Prostate gland (tissue), 2 donors: ENCODE data around the gene CHST11. TPM values are rescaled to one million over a fixed set of nuclear protein-coding genes. Genes with fewer than 3 reads are reported as not detected.

ENCODE experiments used
- DNase-seq: peaks from one replicate; pipeline ENCODE4 v3.0.0-alpha.2; 2019; ENCODE audit warnings: low spot score
- H3K27ac ChIP-seq, 2 donors: fragments of 200-600 bp; sonication (generic); 2 replicates each; pipeline ENCODE4 v1.5.1; 2017 to 2019
- H3K27me3 ChIP-seq: fragments of 200-600 bp; sonication (generic); replicated peaks from 2 replicates; pipeline ENCODE4 v1.5.1; 2019; ENCODE audit not compliant: insufficient read depth
- H3K36me3 ChIP-seq, 2 donors: fragments of 200-600 bp; sonication (generic); 1 replicate in 1 of 2; 2 replicates in 1 of 2; pipeline versions ENCODE4 v1.5.1 to v1.8.1; 2017 to 2019
- H3K4me1 ChIP-seq: fragments of 200-600 bp; sonication (generic); replicated peaks from 2 replicates; pipeline ENCODE4 v1.5.1; 2019
- H3K4me3 ChIP-seq, 2 donors: fragments of 200-600 bp; sonication (generic); 2 replicates each; pipeline ENCODE4 v1.5.1; 2017 to 2019
- H3K9me3 ChIP-seq: fragments of 200-600 bp; sonication (generic); 2 replicates; pipeline ENCODE4 v1.5.1; 2017
- CTCF ChIP-seq, 4 experiments: fragments of 200-600 bp in 2 of 4; fragments of 450-650 bp in 2 of 4; sonication (generic) in 2 of 4; IDR thresholded peaks; 1 replicate in 3 of 4; 2 replicates in 1 of 4; pipeline ENCODE4 v1.5.1; 2016 to 2019; ENCODE audit warnings: antibody characterized with exemption in 4 of 4, mild to moderate bottlenecking in 2 of 4, moderate library complexity in 2 of 4
- POLR2A ChIP-seq: fragments of 450-650 bp; IDR thresholded peaks from one replicate; pipeline ENCODE4 v1.6.1; 2016; ENCODE audit warnings: antibody characterized with exemption, mild to moderate bottlenecking
- POLR2AphosphoS5 ChIP-seq: sonication (generic); formaldehyde crosslinking; IDR thresholded peaks from one replicate; pipeline ENCODE4 v1.6.1; 2017; ENCODE audit warnings: antibody characterized with exemption
- WGBS: methylation state at CpG from one replicate; pipeline ENCODE4 v1.1.5; 2018; 5-methylcytosine and 5-hydroxymethylcytosine counted together
- intact Hi-C: fragments of 100-400 bp; cut with DNase I; formaldehyde crosslinking; loops from one replicate; pipeline ENCODE4 v1.14.2; 2022
- total RNA-seq, 2 donors: library from RNA; depleted of rRNA; stranded (reverse); fragments of >200 nt; gene quantifications; one replicate each; pipeline ENCODE4 v1.1.0, GENCODE V29; 2016

CHST11 gene
- total RNA-seq, 2 donors from 2014 or later = 10.4 to 25.4 TPM

GRCh38 chr12:104713444-104713843 is 256.7 kb downstream of the CHST11 start:
- H3K36me3 ChIP-seq = no peaks in the 10 kb centered on the region
- no peaks in the 10 kb centered on the region for H3K4me1 ChIP-seq
- H3K9me3 ChIP-seq = no peaks in the 10 kb centered on the region
- no peak overlapping the region for H3K4me3 ChIP-seq
- H3K27ac ChIP-seq = no peak overlapping the region
- WGBS = 67% methylated on average over 8 of the region's 8 CpGs
- intact Hi-C loops = no loop called here
- TF ChIP-seq POLR2A (no peak), POLR2AphosphoS5 (no peak)
- DNase-seq = no peak
- no peaks in the 10 kb centered on the region for H3K27me3 ChIP-seq

- Histone ChIP-seq H3K27ac (no peak overlapping the region), H3K27me3 (no peaks in the 10 kb centered on the region), H3K36me3 (no peaks in the 10 kb centered on the region), H3K9me3 (no peaks in the 10 kb centered on the region), H3K4me3 (no peak overlapping the region), H3K4me1 (no peaks in the 10 kb centered on the region)
- DNase-seq = no peak
- intact Hi-C loops = no loop called here
- TF ChIP-seq POLR2A (no peak), CTCF (IDR thresholded peaks at IDR 0.05) (no peak), POLR2AphosphoS5 (no peak)
- WGBS = 97% methylated on average over 6 of the region's 6 CpGs
Observed at GRCh38 chr12:104714369-104714768, 257.6 kb downstream of the CHST11 start.

GRCh38 chr12:104716172-104716571 is 259.4 kb downstream of the CHST11 start:
- Histone ChIP-seq H3K27me3 (no peaks in the 10 kb centered on the region), H3K9me3 (no peaks in the 10 kb centered on the region), H3K4me3 (no peak overlapping the region), H3K4me1 (no peaks in the 10 kb centered on the region), H3K27ac (no peak overlapping the region), H3K36me3 (no peaks in the 10 kb centered on the region)
- intact Hi-C loops = no loop called here
- TF ChIP-seq POLR2A (no peak), POLR2AphosphoS5 (no peak), CTCF (IDR thresholded peaks at IDR 0.05) (no peak)
- no peak for DNase-seq
- whole genome bisulfite sequencing = 89% methylated on average over 7 of the region's 7 CpGs

- no peaks in the 10 kb centered on the region for H3K4me1 ChIP-seq
- intact Hi-C loops = no loop called here
- no peak overlapping the region for H3K4me3 ChIP-seq
- no peaks in the 10 kb centered on the region for H3K27me3 ChIP-seq
- no peak for DNase-seq
- no peaks in the 10 kb centered on the region for H3K9me3 ChIP-seq
- 33% methylated on average over 11 of the region's 11 CpGs for WGBS
- TF ChIP-seq POLR2AphosphoS5 = no peak
- no peak for TF ChIP-seq POLR2A
- no peak for TF ChIP-seq CTCF (IDR thresholded peaks at IDR 0.05)
- H3K36me3 ChIP-seq = no peaks in the 10 kb centered on the region
- H3K27ac ChIP-seq = no peak overlapping the region
Observed at GRCh38 chr12:104718304-104718929, 261.7 kb downstream of the CHST11 start.

- DNase-seq = no peak
- no peaks in the 10 kb centered on the region for H3K36me3 ChIP-seq
- peak overlapping the region; percentile 6 to 7 for H3K4me3 ChIP-seq
- no peaks in the 10 kb centered on the region for H3K4me1 ChIP-seq
- intact Hi-C loops = no loop called here
- WGBS = 84% methylated on average over 13 of the region's 13 CpGs
- H3K27ac ChIP-seq = peak overlapping the region; percentile 63 to 65
- H3K9me3 ChIP-seq = no peaks in the 10 kb centered on the region
- H3K27me3 ChIP-seq = no peaks in the 10 kb centered on the region
- TF ChIP-seq POLR2A (no peak), CTCF (IDR thresholded peaks at IDR 0.05) (no peak), POLR2AphosphoS5 (no peak)
Observed at GRCh38 chr12:104719700-104720338, 263.1 kb downstream of the CHST11 start.
